ENCODE results near the gene NINL.
A peak's percentile ranks its signal among the peaks of the same experiment; 100 is the strongest.
"Not testable (repeated sequence)": the region's sequence is repeated elsewhere in the genome, so short reads cannot be mapped to it uniquely, and the experiment has no call there.

The NINL gene

GRCh38 chr20:25483431-25484132 is 101.7 kb downstream of the NINL start:
- DNase-seq, result no peak

GRCh38 chr20:25481918-25482253 is 103.4 kb downstream of the NINL start:
- DNase-seq, result no peak

DNA sequence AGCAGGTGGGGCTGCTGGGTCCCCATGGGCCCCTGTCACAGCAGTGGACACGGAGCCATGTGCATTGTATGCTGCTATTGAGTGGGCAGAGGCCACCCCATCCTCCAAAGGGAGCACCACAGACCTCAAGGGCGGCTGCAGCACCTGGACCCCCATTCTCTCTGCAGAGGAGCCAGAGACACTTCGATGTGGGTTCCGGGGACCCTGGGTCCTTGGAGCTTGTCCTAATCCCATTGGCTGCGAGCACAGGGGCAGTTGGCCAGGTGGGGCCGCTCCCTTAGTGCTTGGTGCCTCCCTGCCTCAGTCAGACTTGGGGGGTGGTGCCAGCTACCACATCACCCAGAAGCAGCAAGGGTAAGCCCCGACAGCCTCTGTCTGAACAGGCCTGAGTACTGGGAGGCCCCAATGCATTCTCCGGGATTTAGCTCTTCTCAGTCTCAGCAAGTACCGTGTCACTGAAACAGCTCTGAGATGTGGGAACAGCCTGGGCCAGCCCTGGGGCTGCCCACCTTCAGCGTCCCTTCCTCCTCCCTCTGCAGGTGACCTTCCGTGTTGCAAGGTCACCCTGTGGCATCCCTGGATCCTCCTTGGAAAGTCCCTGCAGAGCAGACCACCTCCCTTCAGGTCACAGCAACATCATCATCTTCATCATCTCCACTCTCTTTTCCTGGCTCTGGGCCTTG is 104.0 kb downstream of the NINL start:
- no peak for DNase-seq

DNA sequence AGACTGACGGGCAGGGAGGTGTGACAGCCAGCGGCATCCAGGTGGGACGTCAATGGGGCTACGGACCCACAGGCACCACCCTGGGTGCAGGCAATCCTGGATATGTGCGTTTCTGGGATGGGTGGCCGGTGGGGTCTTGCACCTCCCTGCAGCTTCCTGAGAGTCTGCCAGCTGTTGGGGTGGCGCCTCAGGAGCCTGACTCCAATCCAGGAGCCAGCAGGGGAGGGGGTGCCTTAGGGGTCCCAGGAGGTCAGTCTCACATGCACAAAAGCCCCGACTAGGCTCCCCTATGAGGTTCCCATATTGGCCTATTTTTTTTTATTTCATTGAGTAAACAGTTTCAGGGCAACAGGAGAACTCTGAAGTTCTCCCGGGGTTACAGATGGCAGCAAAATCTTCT is 104.5 kb downstream of the NINL start:
- DNase-seq, result no peak

DNA sequence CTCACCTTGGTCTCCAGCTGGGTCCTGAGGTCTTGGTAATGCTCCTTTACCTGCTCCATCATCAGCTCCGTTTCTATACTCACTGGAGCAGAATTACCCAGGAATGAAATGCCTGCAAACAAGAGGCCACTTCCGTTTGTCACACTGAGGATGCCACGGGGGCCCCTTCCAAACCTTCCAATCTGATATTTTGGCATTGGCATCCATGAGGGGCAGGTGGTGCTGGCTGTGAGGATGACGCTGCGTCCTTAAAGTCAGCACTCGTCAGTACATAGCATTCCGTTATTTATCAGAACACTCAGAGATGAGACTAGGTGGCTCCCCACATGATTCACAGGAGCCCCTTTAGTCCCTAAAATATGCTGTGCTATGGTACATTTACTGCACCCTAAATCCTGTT is 105.2 kb downstream of the NINL start:
- DNase-seq, result no peak

GRCh38 chr20:25479638-25480037 is 105.7 kb downstream of the NINL start:
- DNase-seq, result no peak

DNA sequence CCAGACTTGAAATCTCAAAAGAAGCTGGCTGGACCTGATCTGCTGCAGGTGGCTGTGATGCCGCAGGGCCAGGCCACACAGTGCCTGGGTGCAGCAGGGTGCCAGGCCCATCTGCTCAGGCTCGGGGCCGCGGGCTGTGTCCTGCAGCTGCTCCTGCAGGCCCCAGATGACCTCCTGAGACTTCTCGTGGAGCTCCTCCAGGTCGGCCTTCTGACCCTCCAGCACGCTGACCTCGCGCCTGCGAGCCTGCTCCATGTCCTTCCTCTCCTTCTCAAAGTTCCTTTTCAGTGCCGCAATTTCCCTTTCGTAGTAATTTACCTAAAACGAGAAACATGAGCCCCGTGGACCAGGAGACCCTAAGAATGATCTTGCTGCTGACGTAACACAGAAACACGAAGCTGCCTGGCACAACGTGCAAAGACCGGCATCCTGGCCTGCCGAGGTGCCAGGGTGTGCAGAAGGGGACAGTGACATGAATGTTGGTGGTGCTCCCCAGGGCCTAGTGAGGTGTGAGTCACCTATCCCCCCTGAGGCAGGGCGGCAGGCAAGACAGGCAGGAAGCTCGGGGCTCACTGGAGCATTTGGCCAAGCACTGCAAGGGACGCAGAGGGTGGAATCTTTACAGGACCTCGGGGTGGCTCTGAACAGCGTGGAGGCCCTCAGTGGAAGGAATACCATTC is 106.3 kb downstream of the NINL start:
- DNase-seq, result no peak

DNA sequence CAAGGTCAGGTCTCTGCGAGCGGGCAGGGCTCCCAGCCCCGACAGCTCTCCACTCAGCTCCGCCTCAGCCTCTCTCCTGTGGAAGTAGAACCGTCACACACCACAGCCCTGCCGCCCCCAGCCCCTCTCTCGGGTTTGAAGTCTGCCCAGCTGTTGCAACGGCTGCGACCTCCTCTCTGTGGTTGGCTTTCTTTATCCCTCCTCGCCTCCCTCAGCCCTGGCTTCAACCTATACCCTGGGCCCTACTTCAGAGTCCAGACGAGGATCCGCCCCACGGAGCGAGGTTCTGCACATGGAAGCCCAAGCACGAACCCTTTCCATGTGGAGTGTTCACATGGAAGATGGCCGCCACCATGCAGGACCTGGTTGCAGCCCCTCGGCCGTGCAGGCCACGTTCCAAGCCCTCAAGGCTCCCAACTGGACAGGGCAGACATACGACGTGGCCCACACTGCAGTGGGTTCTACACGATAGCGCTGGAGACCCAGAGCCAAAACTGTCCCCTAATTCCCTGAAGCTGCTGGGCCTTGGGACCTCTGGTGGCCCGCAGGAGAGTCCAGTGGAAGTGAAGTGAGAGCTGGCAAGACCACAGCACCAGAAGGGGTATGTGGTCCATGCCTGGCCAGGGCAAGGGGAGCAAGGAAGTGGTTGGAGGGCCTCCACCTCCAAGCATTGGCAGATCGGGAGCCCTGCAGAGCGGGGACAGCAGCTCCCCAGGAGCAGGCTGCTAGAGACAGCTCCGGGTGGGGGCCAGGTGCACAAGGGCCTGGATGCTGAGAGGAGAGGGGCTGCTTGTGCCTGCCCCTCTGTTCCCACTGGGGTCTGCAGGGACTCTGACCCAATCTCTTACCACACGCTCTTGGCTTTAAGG is 108.1 kb downstream of the NINL start:
- no peak for DNase-seq

DNA sequence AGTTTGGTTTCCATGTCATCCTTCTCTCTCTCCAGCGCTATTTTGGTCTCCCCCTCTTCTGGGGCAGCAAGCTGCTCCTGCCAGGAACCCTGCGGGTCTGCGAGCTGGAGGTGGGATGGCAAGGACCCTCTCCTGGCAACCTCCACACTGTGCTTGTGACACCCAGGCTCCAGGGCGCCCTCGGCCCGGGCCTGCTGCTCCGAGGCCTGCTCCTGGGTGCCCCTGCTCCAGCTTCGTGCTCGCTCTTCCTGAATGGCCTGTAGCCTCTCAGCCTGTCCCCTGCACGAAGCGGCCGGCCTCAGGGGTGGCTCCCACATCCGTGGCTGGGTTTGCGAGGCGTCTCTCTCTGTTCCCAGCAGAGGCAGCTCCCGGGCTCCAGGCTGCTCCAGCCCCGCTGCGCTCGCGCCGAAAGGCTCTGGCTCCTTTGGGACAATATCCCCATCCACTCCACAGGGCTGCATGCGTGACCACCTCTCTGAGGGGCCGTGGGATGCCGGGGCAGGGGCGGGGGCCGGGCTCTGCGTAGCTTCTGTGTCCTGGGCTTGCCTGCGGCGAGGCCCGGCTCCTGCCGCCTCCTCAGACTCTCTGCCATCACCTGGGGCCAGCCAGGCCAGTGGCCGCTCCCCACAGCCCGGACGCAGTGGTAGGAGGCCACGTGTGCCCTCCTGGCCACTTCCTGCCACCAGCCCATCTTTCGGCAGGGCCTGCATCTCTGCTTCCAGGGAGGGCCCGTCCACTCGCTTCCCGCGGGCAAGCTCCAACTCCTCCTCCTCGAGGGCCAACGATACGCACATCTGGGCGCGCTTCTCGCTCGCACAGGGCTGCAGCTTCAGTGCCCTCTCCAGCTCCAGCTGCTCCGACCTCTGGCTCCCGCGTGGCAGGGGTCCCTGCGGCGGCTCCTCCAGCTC is 109.0 kb downstream of the NINL start:
- no peak for DNase-seq

DNA sequence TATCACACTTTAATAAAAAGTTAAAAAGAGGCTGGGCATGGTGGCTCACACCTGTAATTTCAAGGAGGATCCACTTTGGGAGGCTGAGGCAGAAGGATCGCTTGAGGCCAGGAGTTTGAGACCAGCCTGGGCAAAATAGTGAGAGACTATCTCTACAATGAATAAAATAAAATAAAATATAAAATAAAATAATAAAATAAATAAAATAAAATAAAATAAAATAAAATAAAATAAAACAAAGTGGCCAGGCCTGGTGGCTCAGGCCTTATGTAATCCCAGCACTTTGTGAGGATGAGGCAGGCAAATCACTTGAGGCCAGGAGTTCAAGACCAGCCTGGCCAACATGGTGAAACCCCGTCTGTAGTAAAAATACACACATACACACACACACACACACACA is 112.0 kb downstream of the NINL start:
- DNase-seq, result not testable (repeated sequence)

DNA sequence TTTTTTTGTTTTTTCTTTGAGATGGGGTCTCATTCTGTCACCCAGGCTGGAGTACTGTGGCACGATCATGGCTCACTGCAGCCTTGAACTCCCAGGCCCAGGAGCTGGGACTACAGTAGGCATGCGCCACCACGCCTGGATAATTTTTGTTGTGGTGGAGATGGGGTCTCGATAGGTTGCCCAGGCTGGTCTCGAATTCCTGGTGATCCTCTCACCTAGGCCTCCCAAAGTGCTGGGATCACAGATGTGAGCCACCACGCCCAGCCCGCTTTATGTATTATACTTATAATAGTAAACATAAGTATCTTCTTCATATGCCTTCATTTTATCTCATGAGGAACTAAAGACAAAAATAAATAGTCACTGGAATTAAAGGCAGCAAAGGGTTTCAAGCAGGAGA is 114.3 kb downstream of the NINL start:
- DNase-seq, result no peak

DNA sequence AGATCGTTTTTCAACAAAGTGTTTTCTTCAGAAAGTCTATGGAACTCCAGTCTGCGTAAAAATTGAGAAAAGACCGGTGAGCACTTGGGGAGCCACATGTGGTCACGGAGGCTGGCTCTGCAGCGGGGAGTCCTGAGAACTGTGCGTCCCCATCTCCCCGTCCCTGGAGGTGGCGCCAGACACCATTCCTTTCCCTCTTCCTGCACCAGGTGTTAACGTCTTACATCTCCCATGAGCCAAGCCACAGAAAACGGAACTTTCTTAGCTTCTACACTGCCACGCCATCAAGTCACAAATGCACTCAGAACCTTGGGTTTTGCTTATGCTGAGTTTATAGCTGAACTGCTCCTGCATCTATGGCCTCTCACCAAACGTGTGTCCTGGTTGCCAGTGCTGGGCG is 115.3 kb downstream of the NINL start:
- peak; percentile 14 for DNase-seq

- DNase-seq, result no peak
These were observed 115.8 kb downstream of the NINL start for GRCh38 chr20:25469558-25469957.

DNA sequence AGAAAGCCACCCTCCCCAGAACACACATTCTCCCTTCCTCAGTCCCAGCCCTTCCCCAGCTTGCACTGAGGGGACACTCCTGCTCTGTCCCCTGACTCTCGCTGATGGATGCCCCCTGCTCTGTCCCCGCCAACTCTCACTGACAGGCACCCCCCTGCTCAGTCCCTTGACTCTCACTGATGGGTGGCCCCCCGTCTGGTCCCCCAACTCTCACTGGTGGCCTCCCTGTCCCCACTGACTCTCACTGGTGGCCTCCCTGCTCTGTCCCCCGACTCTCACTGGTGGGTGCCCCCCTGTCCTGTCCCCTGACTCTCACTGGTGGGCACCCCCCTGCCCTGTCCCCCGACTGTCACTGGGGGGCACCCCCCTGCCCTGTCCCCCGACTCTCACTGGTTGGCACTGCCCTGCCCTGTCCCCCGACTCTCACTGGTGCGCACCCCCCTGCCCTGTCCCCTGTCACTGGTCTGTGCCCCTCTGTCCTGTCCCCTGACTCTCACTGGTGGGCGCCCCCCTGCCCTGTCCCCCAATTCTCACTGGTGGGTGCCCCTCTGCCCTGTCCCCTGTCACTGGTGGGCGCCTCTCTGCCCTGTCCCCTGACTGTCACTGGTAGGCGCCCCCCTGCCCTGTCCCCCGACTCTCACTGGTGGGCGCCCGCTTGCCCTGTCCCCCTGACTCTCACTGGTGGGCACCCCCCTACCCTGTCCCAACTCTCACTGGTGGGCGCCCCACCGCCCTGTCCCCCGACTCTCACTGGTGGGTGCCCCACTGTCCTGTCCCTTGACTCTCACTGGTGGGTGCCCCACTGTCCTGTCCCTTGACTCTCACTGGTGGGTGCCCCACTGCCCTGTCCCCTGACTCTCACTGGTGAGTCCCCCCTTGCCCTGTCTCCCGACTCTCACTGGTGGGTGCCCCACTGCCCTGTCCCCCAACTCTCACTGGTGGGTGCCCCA is 116.9 kb downstream of the NINL start:
- DNase-seq, result no peak

DNA sequence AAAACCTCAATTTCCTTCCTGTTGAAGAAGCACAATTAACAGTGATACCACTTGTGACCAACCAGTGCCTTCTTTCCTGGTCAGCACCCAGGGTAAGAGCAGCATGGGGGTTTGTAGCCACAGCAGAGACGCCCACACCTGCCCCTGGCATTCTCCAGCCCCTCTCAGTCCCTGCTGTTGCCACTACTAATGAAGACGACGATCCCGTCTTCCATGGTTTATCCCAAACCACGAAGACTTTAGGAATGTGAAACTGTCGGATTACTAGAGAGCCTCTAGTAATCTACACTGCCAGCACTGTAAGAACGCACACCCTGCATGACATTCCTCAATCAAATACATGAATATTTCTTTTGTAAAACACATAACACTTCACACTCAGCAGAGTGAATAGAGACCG is 117.9 kb downstream of the NINL start:
- no peak for DNase-seq

DNA sequence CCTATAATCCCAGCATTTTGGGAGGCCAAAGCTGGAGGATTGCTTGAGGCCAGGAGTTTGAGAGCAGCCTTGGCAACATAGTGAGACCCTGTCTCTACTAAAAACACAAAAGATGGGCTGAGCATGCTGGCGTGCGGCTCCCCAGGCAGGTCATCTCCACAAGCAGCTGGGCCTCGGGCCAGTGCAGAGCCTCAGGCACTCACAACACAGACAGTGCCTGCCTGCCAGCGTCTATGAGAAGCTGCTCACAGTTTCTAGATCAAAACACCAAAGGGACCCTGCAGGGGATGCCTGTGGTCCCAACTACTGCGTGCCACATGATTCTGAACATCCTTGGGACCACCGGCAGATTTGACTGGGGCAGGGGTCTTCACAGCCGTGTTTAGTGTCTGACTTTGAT is 118.5 kb downstream of the NINL start:
- DNase-seq, result no peak

- no peak for DNase-seq
These were observed 119.8 kb downstream of the NINL start for GRCh38 chr20:25465243-25466135.

GRCh38 chr20:25464501-25465242 is 120.7 kb downstream of the NINL start:
- DNase-seq, result no peak

Measured in COR-L47 (cell line).